K562 (cell line): ENCODE measurements around the gene MGAT1. TPM values are rescaled to one million over a fixed set of nuclear protein-coding genes. Genes with fewer than 3 reads are reported as not detected.
A peak's percentile ranks its signal among the peaks of the same experiment; 100 is the strongest.

Source experiments
- ATAC-seq: fragments of 200-7000 bp; cut with Tn5 transposase; 3 replicates; pipeline ENCODE4 v1.9.1; 2020; ENCODE audit warnings: moderate library complexity
- BruUV-seq: library from RNA; stranded (reverse); fragments of 400-500 nt; replicated peaks from 2 replicates; lab custom pipeline; 2021; lab: Mats Ljungman, UMichigan
- CTCF ChIA-PET: fragments of 300-600 bp; formaldehyde crosslinking; extraction: SDS; loops from one replicate; lab custom pipeline; 2021; ENCODE audit warnings: low intra/inter-chr PET ratio; lab: Yijun Ruan, JAX
- POLR2A ChIA-PET: fragments of 300-600, 350-650 bp; sonication (Branson Sonifier 250); formaldehyde crosslinking; extraction: SDS; loops from one replicate; lab custom pipeline; 2021; ENCODE audit warnings: antibody characterized with exemption, inconsistent platforms; lab: Yijun Ruan, JAX
- DNase-seq, 4 experiments: peaks; one replicate each; pipeline versions ENCODE4 v3.0.0 to v3.0.0-alpha.2; 2011 to 2018; ENCODE audit warnings: low spot score in 3 of 4, mixed read lengths in 3 of 4; ENCODE audit errors: extremely low read depth in 1 of 4
- FAIRE-seq: peaks from 2 replicates; lab custom pipeline; 2011; peaks lifted over from hg19 to GRCh38; lab: Jason Lieb, UNC
- H2AFZ ChIP-seq: 2 replicates; pipeline ENCODE4 v1.6.0; 2011; ENCODE audit warnings: low read depth, low read length, control low read depth, inconsistent platforms
- H3K27ac ChIP-seq: fragments of 200-600 bp; 3 replicates; pipeline ENCODE4 v1.8.0; 2011; ENCODE audit warnings: low read depth, mild to moderate bottlenecking, control low read depth, inconsistent platforms, low read length, moderate library complexity, mixed read lengths; ENCODE audit errors: extremely low read depth
- H3K27me3 ChIP-seq, 2 experiments: fragments of 300-600 bp in 1 of 2; 2 replicates in 1 of 2; 3 replicates in 1 of 2; pipeline versions ENCODE4 v1.6.0 to v1.8.0; 2011; ENCODE audit warnings: inconsistent platforms in 2 of 2, low read length in 2 of 2, mild to moderate bottlenecking in 1 of 2, mixed read lengths in 1 of 2, moderate library complexity in 1 of 2; ENCODE audit not compliant: control insufficient read depth in 2 of 2, insufficient read depth in 2 of 2
- H3K36me3 ChIP-seq: fragments of 300-600 bp; 3 replicates; pipeline ENCODE4 v1.8.0; 2011; ENCODE audit warnings: mild to moderate bottlenecking, low read length, inconsistent platforms; ENCODE audit not compliant: control insufficient read depth, insufficient read depth
- H3K4me1 ChIP-seq, 2 experiments: fragments of 200-600 bp in 1 of 2; replicated peaks in 1 of 2; 2 replicates in 1 of 2; 3 replicates in 1 of 2; pipeline versions ENCODE4 v1.5.1 to v1.8.0; 2011; ENCODE audit warnings: inconsistent platforms in 2 of 2, low read length in 2 of 2, mild to moderate bottlenecking in 1 of 2, mixed read lengths in 1 of 2, moderate library complexity in 1 of 2; ENCODE audit not compliant: control insufficient read depth in 2 of 2, insufficient read depth in 2 of 2
- H3K4me2 ChIP-seq: 2 replicates; pipeline ENCODE4 v1.6.1; 2011; ENCODE audit warnings: low read length, control low read depth, inconsistent platforms, mixed read lengths; ENCODE audit not compliant: insufficient read depth
- H3K4me3 ChIP-seq: fragments of 200-600 bp; sonication (generic), shearing (Covaris generic); 2 replicates; pipeline ENCODE4 v1.5.1; 2016; ENCODE audit warnings: control low read depth, inconsistent platforms
- H3K79me2 ChIP-seq: fragments of 200-600 bp; 3 replicates; pipeline ENCODE4 v1.8.0; 2011; ENCODE audit warnings: low read length, inconsistent platforms; ENCODE audit not compliant: control insufficient read depth, insufficient read depth
- H3K9ac ChIP-seq, 2 experiments: 2 replicates each; pipeline versions ENCODE4 v1.6.0 to v1.6.1; 2011; ENCODE audit warnings: low read depth in 2 of 2, low read length in 2 of 2, control low read depth in 1 of 2, inconsistent platforms in 1 of 2, mild to moderate bottlenecking in 1 of 2, mixed read lengths in 1 of 2; ENCODE audit not compliant: insufficient read depth in 1 of 2
- H3K9me1 ChIP-seq: one replicate; pipeline ENCODE4 v1.6.0; 2011; ENCODE audit warnings: inconsistent platforms, mild to moderate bottlenecking, low read length, moderate library complexity; ENCODE audit not compliant: control insufficient read depth, insufficient read depth
- H3K9me3 ChIP-seq: replicated peaks from 2 replicates; pipeline ENCODE4 v1.5.1; 2011; ENCODE audit warnings: low read depth, low read length, inconsistent platforms; ENCODE audit not compliant: control insufficient read depth, insufficient read depth
- H4K20me1 ChIP-seq: replicated peaks from 2 replicates; pipeline ENCODE4 v1.6.1; 2011; ENCODE audit warnings: low read length, inconsistent platforms, mixed read lengths; ENCODE audit not compliant: control insufficient read depth, insufficient read depth
- GTF2F1 ChIP-seq: IDR thresholded peaks from 2 replicates; pipeline ENCODE4 v1.6.1; 2011; ENCODE audit warnings: low read depth, low read length, improper control_type of control experiment
- MIER1 ChIP-seq: fragments of 450-650 bp; IDR thresholded peaks from 2 replicates; pipeline ENCODE4 v1.6.1; 2016; ENCODE audit warnings: antibody characterized with exemption, mild to moderate bottlenecking, low read depth
- SIN3B ChIP-seq: fragments of 450-650 bp; IDR thresholded peaks from 2 replicates; pipeline ENCODE4 v1.6.1; 2017; ENCODE audit warnings: low read depth, mild to moderate bottlenecking, moderate library complexity
- WGBS: fragments of 100-300 bp; shearing (Covaris generic); methylation state at CpG from one replicate; pipeline ENCODE4 v1.1.6; 2016; ENCODE audit warnings: low coverage, mixed read lengths; ENCODE audit not compliant: insufficient coverage; ENCODE audit errors: missing lambda C conversion rate; 5-methylcytosine and 5-hydroxymethylcytosine counted together
- in situ Hi-C: fragments of 300-500 bp; cut with MboI; formaldehyde crosslinking; loops from 4 replicates; pipeline ENCODE4 v1.15.0; 2018; ENCODE audit warnings: inconsistent platforms, mixed read lengths
- intact Hi-C: fragments of 100-400 bp; cut with micrococcal nuclease; formaldehyde crosslinking; loops from 2 replicates; pipeline ENCODE4 v1.14.2; 2022
- polyA plus RNA-seq, 8 experiments: library from polyadenylated mRNA; depleted of rRNA in 4 of 8; stranded (reverse) in 5 of 8; unstranded in 3 of 8; fragments of >200 nt; fragmentation: Nextera tagmentation in 2 of 8; fragmentation: Illumina TruSeq in 1 of 8; extraction: Ambion mirVana in 2 of 8; extraction: Trizol in 1 of 8; gene quantifications; 2 replicates each; pipeline versions ENCODE4 v1.2.1 to v1.2.3, GENCODE V29; 2011 to 2014; ENCODE audit warnings: inconsistent platforms in 1 of 8, missing spikeins in 1 of 8
- total RNA-seq, 7 experiments: library from RNA; depleted of rRNA in 6 of 7; stranded (reverse); fragments of >200 nt in 6 of 7; fragmentation: Illumina TruSeq in 2 of 7; extraction: Trizol in 2 of 7; gene quantifications; 2 replicates each; pipeline versions ENCODE4 v1.2.1 to v1.2.3, GENCODE V29; 2011 to 2021; ENCODE audit warnings: low replicate concordance in 1 of 7
- TF ChIP-seq, protein P1 (sequence below): sonication (generic); formaldehyde crosslinking; IDR thresholded peaks from 2 replicates; pipeline ENCODE4 v1.8.0; 2022; ENCODE audit warnings: mild to moderate bottlenecking, missing genetic modification reagents
- TF ChIP-seq, protein P2 (sequence below): fragments of 450-650 bp; IDR thresholded peaks from 2 replicates; pipeline ENCODE4 v1.6.1; 2016; ENCODE audit warnings: low read depth, mild to moderate bottlenecking, moderate library complexity
- TF ChIP-seq, protein P3 (sequence below), 3 experiments: IDR thresholded peaks in 2 of 3; conservative IDR thresholded peaks in 1 of 3; 2 replicates each; pipeline ENCODE4 v1.5.1; 2011 to 2012; ENCODE audit warnings: low read length in 3 of 3, mild to moderate bottlenecking in 3 of 3, control low read depth in 2 of 3, improper control_type of control experiment in 1 of 3, inconsistent platforms in 1 of 3, low read depth in 1 of 3, mixed read lengths in 1 of 3, moderate library complexity in 1 of 3; ENCODE audit not compliant: insufficient read depth in 2 of 3

MGAT1 gene
- total and polyA plus RNA-seq, 9 of the 15 experiments (the other 6 are each of a cell fraction or from before 2014, with no cell fraction given), result 3.9 to 82.7 (median 44.5) TPM

DNA sequence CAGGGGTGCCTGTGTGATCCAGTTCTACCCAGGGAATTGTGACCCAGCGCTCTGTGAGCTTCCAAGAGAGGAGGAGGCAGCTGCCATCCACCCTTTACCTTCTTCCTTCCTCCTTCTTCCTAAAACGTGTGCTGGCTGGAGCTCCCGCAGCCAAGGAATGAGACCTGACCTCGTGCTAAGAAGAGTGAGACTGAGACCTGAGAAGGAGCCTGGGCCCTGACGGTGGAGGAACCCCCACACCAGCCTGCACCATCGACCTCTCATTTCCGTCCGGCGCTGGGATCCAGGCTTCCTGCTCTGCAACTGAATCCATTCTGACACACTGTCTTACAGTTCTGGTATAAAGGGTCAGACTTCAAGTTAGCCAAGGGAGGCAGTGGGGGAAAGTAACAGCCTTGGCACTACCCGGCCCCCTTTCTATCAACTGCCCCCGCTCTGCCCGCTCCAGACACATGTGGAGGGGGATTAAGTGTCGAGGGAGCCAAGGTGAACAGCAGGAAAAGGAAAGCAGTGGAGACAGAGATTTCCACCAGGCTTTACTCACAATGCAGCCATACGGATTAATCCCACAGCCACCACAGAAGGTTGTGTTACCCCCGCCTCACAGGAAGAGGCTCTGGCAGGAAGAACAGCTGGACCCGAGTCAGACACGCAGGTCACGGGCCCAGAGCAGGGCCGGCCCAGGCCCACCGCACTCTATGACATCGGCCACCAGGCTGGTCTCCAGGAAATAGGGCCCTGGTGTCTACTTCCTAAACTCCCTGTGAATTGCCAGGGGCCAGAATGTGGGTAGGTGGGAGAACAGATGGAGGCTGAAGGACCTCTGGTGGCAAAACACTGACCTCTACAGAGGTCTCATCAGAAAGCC, 15.8 kb downstream of the MGAT1 start:
- ATAC-seq (no peak), DNase-seq (no peak), FAIRE-seq (no peak)
- Histone ChIP-seq H3K27ac (no peak overlapping the region), H3K9me3 (no peaks in the 10 kb centered on the region), H3K79me2 (peaks cover 8% of the 10 kb centered on the region; the same call in 1 of the 3 replicates), H3K27me3 (no peaks in the 10 kb centered on the region), H3K4me1 (peaks cover 22 to 39% of the 10 kb centered on the region in 2 experiments; a peak in 4 of 5 replicates), H3K4me2 (no peak overlapping the region), H3K4me3 (no peak overlapping the region), H3K9ac (peak overlapping the region in 1 of 2 experiments; percentile 61; a peak in 2 of 4 replicates), H3K36me3 (peaks cover 27% of the 10 kb centered on the region; the same call in 2 of the 3 replicates), H3K9me1 (no peaks in the 10 kb centered on the region), H2AFZ (no peak overlapping the region), H4K20me1 (no peaks in the 10 kb centered on the region)
- intact Hi-C loops (no loop called here), in situ Hi-C loops (no loop called here)
- BruUV-seq, result no TSS peak
- ChIA-PET POLR2A (interaction anchor here (0.7 to 1.2 kb wide), 3 partner anchors 15 to 74 kb away, joined by 3 to 5 read pairs (median 4); partner anchors contain the start of gene ZFP62), CTCF (no interaction called here)
- TF ChIP-seq MIER1, result no peak
- no peak for TF ChIP-seq SIN3B
- TF ChIP-seq GTF2F1, result no peak
- TF ChIP-seq, protein P1, sequence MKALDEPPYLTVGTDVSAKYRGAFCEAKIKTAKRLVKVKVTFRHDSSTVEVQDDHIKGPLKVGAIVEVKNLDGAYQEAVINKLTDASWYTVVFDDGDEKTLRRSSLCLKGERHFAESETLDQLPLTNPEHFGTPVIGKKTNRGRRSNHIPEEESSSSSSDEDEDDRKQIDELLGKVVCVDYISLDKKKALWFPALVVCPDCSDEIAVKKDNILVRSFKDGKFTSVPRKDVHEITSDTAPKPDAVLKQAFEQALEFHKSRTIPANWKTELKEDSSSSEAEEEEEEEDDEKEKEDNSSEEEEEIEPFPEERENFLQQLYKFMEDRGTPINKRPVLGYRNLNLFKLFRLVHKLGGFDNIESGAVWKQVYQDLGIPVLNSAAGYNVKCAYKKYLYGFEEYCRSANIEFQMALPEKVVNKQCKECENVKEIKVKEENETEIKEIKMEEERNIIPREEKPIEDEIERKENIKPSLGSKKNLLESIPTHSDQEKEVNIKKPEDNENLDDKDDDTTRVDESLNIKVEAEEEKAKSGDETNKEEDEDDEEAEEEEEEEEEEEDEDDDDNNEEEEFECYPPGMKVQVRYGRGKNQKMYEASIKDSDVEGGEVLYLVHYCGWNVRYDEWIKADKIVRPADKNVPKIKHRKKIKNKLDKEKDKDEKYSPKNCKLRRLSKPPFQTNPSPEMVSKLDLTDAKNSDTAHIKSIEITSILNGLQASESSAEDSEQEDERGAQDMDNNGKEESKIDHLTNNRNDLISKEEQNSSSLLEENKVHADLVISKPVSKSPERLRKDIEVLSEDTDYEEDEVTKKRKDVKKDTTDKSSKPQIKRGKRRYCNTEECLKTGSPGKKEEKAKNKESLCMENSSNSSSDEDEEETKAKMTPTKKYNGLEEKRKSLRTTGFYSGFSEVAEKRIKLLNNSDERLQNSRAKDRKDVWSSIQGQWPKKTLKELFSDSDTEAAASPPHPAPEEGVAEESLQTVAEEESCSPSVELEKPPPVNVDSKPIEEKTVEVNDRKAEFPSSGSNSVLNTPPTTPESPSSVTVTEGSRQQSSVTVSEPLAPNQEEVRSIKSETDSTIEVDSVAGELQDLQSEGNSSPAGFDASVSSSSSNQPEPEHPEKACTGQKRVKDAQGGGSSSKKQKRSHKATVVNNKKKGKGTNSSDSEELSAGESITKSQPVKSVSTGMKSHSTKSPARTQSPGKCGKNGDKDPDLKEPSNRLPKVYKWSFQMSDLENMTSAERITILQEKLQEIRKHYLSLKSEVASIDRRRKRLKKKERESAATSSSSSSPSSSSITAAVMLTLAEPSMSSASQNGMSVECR (CRISPR knock-in tag), result no peak
- TF ChIP-seq, protein P2, sequence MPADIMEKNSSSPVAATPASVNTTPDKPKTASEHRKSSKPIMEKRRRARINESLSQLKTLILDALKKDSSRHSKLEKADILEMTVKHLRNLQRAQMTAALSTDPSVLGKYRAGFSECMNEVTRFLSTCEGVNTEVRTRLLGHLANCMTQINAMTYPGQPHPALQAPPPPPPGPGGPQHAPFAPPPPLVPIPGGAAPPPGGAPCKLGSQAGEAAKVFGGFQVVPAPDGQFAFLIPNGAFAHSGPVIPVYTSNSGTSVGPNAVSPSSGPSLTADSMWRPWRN, result no peak
- TF ChIP-seq, protein P3, sequence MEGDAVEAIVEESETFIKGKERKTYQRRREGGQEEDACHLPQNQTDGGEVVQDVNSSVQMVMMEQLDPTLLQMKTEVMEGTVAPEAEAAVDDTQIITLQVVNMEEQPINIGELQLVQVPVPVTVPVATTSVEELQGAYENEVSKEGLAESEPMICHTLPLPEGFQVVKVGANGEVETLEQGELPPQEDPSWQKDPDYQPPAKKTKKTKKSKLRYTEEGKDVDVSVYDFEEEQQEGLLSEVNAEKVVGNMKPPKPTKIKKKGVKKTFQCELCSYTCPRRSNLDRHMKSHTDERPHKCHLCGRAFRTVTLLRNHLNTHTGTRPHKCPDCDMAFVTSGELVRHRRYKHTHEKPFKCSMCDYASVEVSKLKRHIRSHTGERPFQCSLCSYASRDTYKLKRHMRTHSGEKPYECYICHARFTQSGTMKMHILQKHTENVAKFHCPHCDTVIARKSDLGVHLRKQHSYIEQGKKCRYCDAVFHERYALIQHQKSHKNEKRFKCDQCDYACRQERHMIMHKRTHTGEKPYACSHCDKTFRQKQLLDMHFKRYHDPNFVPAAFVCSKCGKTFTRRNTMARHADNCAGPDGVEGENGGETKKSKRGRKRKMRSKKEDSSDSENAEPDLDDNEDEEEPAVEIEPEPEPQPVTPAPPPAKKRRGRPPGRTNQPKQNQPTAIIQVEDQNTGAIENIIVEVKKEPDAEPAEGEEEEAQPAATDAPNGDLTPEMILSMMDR (IDR thresholded peaks at IDR 0.05 in 2 of 3, conservative IDR thresholded peaks at IDR 0.05 in 1 of 3; ENCODE audit: insufficient read depth in 2 of 3, low read depth in 1 of 3, low read length in 3 of 3), result peak in 2 of 3 experiments; percentile 23 to 33; a peak in 1 of 6 replicates
- 74% methylated on average over 16 of the region's 21 CpGs for WGBS
